Natural killer cell (primary cell): ENCODE results near the gene GGT6. TPM values are rescaled to one million over a fixed set of nuclear protein-coding genes. Genes with fewer than 3 reads are reported as not detected.

ENCODE experiments used
- ATAC-seq, 3 donors: fragments of 150-1000 bp in 2 of 3; fragments of 200-7000 bp in 1 of 3; cut with Tn5 transposase; 1 replicate in 1 of 3; 2 replicates in 2 of 3; pipeline ENCODE4 v1.10.0; 2021; ENCODE audit warnings: mild to moderate bottlenecking in 2 of 3, moderate library complexity in 2 of 3
- DNase-seq, 2 donors: peaks; one replicate each; pipeline versions ENCODE4 v3.0.0 to v3.0.0-alpha.2; 2013 to 2021; ENCODE audit warnings: mixed read lengths in 1 of 2
- H3K27ac ChIP-seq: one replicate; pipeline ENCODE4 v1.5.1; 2013; ENCODE audit warnings: mild to moderate bottlenecking, low read length
- H3K27me3 ChIP-seq: one replicate; pipeline ENCODE4 v1.6.1; 2013; ENCODE audit warnings: low read length; ENCODE audit not compliant: control insufficient read depth, insufficient read depth
- H3K36me3 ChIP-seq: one replicate; pipeline ENCODE4 v1.6.1; 2013; ENCODE audit warnings: low read length; ENCODE audit not compliant: control insufficient read depth, insufficient read depth
- H3K4me1 ChIP-seq: one replicate; pipeline ENCODE4 v1.6.1; 2013; ENCODE audit warnings: low read length; ENCODE audit not compliant: control insufficient read depth, insufficient read depth
- H3K4me3 ChIP-seq: one replicate; pipeline ENCODE4 v1.5.1; 2013; ENCODE audit warnings: low read length
- H3K9me3 ChIP-seq: one replicate; pipeline ENCODE4 v1.6.1; 2013; ENCODE audit warnings: low read length; ENCODE audit not compliant: control insufficient read depth, insufficient read depth
- H3K27ac Mint-ChIP-seq, 2 donors: one replicate each; pipeline ENCODE4 v1.8.0; 2022; ENCODE audit warnings: mild to moderate bottlenecking in 2 of 2, mixed read lengths in 2 of 2, moderate library complexity in 1 of 2
- H3K27me3 Mint-ChIP-seq, 2 donors: one replicate each; pipeline ENCODE4 v1.8.0; 2022; ENCODE audit warnings: low read depth in 2 of 2, mixed read lengths in 2 of 2
- H3K36me3 Mint-ChIP-seq: one replicate; pipeline ENCODE4 v1.8.0; 2022; ENCODE audit warnings: mixed read lengths
- H3K4me1 Mint-ChIP-seq, 2 donors: one replicate each; pipeline ENCODE4 v1.8.0; 2022; ENCODE audit warnings: mixed read lengths in 2 of 2
- H3K4me3 Mint-ChIP-seq: one replicate; pipeline ENCODE4 v1.8.0; 2022; ENCODE audit warnings: mild to moderate bottlenecking, moderate library complexity, mixed read lengths
- H3K9me3 Mint-ChIP-seq, 2 donors: one replicate each; pipeline ENCODE4 v1.8.0; 2022; ENCODE audit warnings: mixed read lengths in 2 of 2
- CTCF ChIP-seq: fragments of 200-600 bp; IDR thresholded peaks from one replicate; pipeline ENCODE4 v1.8.0; 2022; ENCODE audit warnings: antibody characterized with exemption
- WGBS: methylation state at CpG from one replicate; pipeline ENCODE4 v1.1.7; 2013; ENCODE audit warnings: missing lambda C conversion rate; ENCODE audit not compliant: insufficient coverage; 5-methylcytosine and 5-hydroxymethylcytosine counted together
- intact Hi-C: fragments of 100-400 bp; cut with micrococcal nuclease; formaldehyde crosslinking; loops from one replicate; pipeline ENCODE4 v1.14.2; 2022
- total RNA-seq, 4 donors: library from RNA; stranded (reverse); fragments of 120-200 nt in 1 of 4; gene quantifications; one replicate each; pipeline versions ENCODE4 v1.2.3 to v1.2.4, GENCODE V29; 2013 to 2022

GGT6 gene
- total RNA-seq, 3 donors from 2014 or later (not counting 1 experiment from before 2014, with no cell fraction given): not detected

GRCh38 chr17:4507361-4508111 lies 52.8 kb downstream of the GGT6 start:
- ATAC-seq: no peak
- peaks cover 12% of the 10 kb centered on the region for H3K27me3 ChIP-seq
- DNase-seq: no peak
- peaks cover 38% of the 10 kb centered on the region for H3K4me1 ChIP-seq
- Mint-ChIP-seq H3K4me3 (no peak overlapping the region), H3K27me3 (peaks cover 20 to 49% of the 10 kb centered on the region in 2 donors), H3K36me3 (no peaks in the 10 kb centered on the region), H3K4me1 (peaks cover 19 to 36% of the 10 kb centered on the region in 2 donors), H3K27ac (no peak overlapping the region), H3K9me3 (no peaks in the 10 kb centered on the region)
- H3K9me3 ChIP-seq: no peaks in the 10 kb centered on the region
- H3K27ac ChIP-seq: no peak overlapping the region
- H3K4me3 ChIP-seq: no peak overlapping the region
- H3K36me3 ChIP-seq: no peaks in the 10 kb centered on the region
- WGBS: 69% methylated on average over 8 of the region's 8 CpGs
- intact Hi-C loops: no loop called here
- TF ChIP-seq CTCF: no peak

Other genes starting within 250 kb of the GGT6 start
- 10 to 100 TPM; 58.2 to 76.4 (median 64.7) TPM for gene UBE2G1, start 193.9 kb downstream of the GGT6 start, total RNA-seq
- 1 to 10 TPM; 1.2 to 2.1 (median 1.9) TPM for gene SPNS3, start 126.6 kb downstream of the GGT6 start, total RNA-seq
- under 1 TPM; 0.28 to 0.93 (median 0.43) TPM for gene SPNS2, start 61.7 kb downstream of the GGT6 start, total RNA-seq
- gene MYBBP1A, start 5.2 kb downstream of the GGT6 start, total RNA-seq: 10 to 100 TPM; 50.5 to 58.1 (median 52.7) TPM
- not detected for gene SMTNL2, start 24.0 kb upstream of the GGT6 start, total RNA-seq
- gene ALOX15, start 81.1 kb upstream of the GGT6 start, total RNA-seq: not detected
- gene PELP1, start 143.6 kb upstream of the GGT6 start, total RNA-seq: 10 to 100 TPM; 32.3 to 45.8 (median 43.5) TPM
- 100 to 1,000 TPM; 314 to 374 (median 335) TPM for gene ARRB2, start 150.1 kb upstream of the GGT6 start, total RNA-seq
- 10 to 100 TPM in 2 of 3 donors, 1 to 10 TPM in 1; 9.1 to 15.0 (median 10.5) TPM for gene MED11, start 170.9 kb upstream of the GGT6 start, total RNA-seq
- 1 to 10 TPM in 1 of 3 donors, under 1 TPM in 2; 0.52 to 3.5 (median 0.93) TPM for gene ZMYND15, start 179.3 kb upstream of the GGT6 start, total RNA-seq
- 10 to 100 TPM in 2 of 3 donors, 1 to 10 TPM in 1; 4.0 to 31.8 (median 16.0) TPM for gene CXCL16, start 179.4 kb upstream of the GGT6 start, total RNA-seq
- not detected for gene TM4SF5, start 211.3 kb upstream of the GGT6 start, total RNA-seq
- 1 to 10 TPM; 1.2 to 4.8 (median 1.3) TPM for gene VMO1, start 225.8 kb upstream of the GGT6 start, total RNA-seq
- gene GLTPD2, start 228.4 kb upstream of the GGT6 start, total RNA-seq: not detected
- gene PSMB6, start 235.6 kb upstream of the GGT6 start, total RNA-seq: 10 to 100 TPM; 69.4 to 79.3 (median 70.0) TPM
- gene PLD2, start 246.6 kb upstream of the GGT6 start, total RNA-seq: 10 to 100 TPM; 20.8 to 22.7 (median 21.3) TPM